SW 1271 (cell line): ENCODE measurements around the gene CDK1.

Experiments
- DNase-seq, 2 experiments: peaks; one replicate each; lab custom pipeline; 2025; lab: John Stamatoyannopoulos, UW

The CDK1 gene

DNA sequence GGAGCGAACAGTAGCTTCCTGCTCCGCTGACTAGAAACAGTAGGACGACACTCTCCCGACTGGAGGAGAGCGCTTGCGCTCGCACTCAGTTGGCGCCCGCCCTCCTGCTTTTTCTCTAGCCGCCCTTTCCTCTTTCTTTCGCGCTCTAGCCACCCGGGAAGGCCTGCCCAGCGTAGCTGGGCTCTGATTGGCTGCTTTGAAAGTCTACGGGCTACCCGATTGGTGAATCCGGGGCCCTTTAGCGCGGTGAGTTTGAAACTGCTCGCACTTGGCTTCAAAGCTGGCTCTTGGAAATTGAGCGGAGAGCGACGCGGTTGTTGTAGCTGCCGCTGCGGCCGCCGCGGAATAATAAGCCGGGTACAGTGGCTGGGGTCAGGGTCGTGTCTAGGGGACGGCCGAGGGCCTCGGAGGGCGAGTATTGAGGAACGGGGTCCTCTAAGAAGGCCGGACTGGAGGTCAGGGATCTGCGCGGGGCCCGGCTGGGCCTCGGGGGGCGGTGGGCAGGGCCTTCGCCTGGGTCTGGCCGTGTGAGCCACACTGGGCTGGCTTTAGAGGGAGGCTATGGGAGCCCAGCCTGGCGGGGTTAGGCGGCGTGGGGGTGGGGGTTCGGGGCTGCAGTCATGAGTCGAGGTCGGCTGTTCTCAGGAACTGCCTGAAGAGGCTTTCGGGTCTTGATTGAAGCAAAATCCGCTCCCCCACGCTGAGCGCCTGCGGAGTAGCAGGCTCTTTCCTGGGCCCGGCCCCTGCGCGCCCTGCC lies at the start of gene CDK1:
TSS of gene CDK1 (plus strand) at position 265 of the 757 bp plus-strand sequence. CDS start 1,688 bp downstream, outside the sequence.
- peak; percentile 84 to 95 for DNase-seq

DNA sequence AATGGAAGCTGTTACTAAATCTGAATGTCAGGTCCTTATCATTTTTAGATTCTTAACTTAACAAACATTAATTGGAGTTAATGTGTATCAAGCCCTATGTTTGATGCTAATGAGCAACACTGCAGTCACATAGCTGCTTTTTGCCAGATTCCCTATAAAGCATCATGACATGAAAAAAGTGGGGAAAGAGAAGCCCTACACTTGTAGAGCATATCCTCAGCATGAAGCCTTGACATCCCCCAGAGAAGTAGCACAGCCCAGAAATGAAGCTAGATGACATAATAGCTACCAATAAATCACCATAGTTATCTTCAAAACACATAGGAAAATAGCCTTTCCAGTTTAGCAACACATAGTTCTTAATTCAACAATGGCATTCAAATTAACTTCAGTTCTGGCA lies 49.2 kb upstream of the CDK1 start:
- no peak for DNase-seq

DNA sequence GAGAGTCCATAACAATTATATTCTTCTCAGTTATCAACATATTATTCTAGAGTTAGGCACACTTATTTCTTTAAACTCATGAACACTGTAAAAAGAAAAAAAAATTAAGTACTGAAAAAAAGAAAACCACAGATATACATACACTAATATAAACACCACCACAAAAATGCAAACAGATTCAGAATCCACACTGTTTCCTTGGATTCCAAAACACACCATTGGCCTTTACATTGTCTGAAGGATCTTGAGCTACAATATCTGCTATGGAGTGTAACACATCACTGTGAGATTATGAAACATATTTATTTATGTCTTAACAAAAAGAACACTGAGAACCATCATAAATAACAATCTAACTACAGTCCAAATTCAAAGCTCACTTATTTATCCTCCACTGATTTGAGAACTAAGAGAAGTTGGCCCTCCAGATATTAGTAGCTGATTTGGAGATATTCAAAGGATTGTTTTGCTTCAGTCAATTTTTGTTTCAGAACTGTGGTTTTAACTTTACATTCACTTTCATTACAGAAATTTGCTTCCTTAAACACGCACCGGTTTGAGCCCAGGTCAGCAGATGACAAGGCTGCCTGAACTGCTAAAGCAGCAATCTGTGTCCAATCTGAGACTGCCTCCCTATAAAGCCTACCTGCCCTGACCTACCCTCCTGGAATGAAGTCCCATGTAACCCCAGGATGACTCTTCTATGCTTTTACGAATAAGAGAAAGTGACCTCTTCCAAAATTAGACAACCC lies 47.0 kb upstream of the CDK1 start:
- no peak for DNase-seq

DNA sequence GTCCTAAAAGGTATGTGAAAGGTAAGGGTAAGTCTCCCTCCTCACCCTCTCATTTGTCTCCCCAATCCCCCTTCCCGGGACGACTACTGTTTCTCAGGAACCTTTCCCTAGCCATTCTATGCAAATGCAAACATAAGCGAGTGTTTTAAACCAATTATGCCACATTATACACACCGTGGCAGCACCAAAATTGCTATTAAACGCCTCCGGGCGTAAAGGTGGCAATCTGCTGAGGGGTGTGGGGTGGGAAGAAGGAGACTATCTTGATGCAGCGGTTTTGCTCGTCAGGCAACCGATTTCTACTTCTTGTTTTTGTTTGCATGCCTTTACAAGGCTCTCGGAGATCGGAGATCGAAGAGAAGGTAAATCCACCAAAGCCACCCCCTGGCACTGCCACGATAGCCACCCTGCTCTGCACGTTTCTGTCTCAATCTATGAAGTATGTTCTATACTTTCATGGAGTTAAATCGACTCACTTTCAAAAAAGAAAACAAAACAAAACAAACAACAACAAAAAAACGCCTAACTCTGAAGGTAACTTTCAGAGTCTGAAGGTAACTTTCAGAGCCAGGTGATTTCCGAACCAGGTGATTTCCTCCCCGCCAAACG lies 46.0 kb upstream of the CDK1 start:
- DNase-seq, result no peak

DNA sequence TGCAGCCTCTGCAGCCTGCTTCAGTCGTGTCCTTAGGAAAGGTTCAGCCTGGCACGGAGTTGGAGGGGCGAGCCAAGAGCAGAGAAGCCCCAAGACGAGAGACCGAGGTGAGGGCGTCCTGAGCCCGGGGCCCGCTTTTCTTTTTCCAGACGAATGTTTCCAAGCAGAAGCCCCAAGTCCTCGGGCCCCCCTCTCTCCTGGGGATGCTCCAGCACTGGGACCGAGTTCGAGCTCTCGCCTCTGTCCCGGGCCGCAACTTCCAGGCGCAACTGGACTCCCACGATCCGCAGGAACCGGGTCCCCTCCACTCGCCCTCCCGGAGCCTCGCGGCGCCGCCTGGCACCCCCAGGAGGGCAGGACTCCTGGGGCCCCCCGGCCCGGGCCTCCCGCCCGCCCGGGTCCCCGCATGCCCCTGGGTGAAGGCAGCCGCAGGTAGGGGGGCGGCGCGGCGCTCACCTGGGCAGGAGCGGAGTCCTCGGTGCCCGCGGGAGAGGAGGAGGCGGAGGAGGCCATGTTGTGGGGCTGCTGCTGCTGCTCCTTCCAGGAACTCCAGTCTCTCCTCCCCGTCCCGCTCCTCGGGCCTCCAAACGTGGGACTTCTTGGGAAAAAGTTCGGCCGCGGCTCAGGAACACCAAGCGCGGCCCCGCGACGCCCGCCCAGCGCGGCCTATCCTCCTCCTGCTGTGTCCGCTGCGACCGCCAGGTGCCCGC lies 45.3 kb upstream of the CDK1 start:
- DNase-seq, result no peak

DNA sequence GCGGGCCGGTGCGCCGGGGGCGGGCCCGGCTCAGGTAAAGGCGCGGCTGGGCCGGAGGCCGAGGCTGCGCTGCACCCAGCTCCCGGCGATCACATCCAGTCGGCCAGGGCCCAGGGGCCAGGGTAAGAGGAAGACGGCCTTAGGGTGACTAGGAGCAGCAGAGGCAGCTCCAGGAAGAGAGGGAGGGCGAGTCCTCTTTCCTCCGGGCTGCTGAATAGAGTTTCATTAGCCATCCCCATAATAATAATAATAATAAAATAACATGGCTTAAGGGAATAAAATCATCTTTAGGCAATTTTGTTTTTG lies 44.8 kb upstream of the CDK1 start:
- no peak for DNase-seq

DNA sequence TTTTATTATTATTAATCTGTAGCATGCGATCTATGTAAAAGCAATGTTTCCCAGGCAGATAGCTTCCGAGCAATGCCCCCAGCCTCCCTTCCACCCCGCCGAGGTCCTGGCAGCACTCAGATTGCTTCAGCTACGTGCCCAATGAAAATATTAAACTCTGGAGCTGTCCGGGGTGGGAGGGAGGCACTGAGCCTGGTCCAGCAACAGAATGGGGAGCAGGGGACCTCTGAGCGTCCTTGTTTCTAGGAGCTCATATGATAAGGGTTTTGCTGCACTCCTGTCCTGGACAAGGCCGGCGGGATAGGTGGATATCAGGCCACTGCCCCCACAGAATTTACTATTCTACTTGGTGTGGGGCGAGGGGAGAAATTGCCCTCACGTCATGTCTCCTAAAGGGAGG lies 44.5 kb upstream of the CDK1 start:
- DNase-seq, result no peak

DNA sequence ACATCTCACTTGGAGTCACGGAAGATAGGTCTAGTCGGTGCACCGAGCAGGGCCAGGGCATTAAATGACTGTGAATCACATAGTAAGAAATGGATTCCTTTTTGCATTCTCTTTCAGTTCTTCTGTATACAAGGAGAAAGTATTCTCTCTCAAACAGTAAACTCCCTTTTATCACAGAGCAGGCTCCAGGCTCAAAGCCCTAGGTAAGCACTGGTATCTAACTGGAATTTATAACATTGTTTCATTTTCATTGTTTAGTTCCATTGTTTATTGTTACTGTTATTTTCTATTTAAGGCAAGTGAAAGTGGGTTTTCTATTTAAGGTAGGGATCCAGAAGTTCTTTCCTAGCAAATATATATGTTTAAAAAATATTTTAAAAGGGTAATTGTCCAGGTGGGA lies 44.1 kb upstream of the CDK1 start:
- DNase-seq, result no peak

DNA sequence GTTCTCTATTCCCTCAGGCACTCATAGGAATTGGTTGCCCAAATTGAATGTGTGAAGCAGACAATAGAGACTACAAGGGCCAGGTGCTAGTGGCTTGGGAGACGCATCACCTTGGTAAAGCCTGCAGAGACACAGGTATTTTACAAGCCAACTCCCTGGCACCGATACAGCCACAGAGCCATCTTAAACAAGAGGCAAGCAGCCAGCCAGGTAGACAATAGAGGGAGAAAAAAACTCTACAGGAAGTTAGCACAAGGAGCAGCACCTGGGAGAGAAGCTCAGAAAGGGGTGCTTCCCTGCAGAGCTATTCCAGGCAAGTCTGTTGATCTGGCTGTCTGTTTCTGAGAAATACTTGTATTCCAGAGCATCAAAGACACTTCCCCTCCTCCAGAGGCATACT lies 43.0 kb upstream of the CDK1 start:
- DNase-seq, result no peak

DNA sequence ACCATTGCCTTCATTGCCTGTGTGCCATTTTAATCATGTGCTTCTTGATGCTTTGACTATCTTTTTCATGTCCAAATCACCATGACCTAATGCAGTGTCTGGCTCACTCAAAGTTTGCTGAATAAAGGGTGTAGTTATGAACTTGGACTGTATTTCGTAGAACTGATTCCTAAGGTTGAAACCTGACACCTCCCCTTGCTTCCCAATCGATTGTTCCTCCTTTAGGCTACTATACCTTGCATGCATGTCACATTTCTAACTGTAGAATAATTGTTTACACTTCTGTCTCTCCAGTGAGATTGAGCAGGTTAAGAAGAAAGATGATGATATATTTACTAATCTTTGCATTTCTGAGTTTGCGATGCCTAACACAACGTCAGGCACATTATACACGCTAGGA lies 41.0 kb upstream of the CDK1 start:
- DNase-seq, result no peak

DNA sequence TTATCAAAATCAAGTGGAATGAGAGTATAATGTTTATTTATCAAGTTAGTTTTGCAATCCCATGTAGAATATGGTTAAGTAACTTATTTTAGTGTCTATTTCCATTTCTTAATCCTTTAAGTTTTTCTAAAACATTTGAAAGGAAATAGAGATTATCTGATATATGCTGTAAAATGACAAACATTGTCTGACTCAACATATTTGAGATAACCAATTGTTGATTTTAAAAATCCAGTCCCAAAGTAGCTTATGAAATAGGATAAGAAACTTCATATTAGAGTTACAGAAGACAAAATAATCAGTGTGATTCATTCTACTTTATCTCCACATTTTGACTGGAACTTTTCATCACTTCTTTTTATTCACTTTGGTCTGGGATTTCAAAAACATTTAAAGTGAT lies 38.7 kb upstream of the CDK1 start:
- DNase-seq, result no peak

DNA sequence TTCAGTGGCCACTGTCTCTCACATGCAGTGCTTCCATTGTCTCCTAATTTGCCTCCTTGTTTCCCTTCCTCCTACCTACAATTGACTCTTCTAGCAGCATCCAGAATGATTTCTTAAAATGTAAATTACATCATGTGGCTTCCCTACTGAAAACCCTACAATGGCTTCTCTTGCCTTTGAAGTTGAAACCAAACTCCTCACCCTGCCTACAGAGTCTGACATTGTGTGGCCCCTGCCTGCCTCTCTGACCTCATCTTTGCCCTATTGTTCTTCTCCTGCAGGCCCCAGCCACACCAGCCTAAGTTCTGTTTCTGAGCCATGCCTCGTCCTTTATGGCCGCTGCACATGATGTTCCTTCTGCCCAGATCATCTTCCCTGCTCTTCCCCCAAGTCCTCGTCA lies 35.8 kb upstream of the CDK1 start:
- no peak for DNase-seq

DNA sequence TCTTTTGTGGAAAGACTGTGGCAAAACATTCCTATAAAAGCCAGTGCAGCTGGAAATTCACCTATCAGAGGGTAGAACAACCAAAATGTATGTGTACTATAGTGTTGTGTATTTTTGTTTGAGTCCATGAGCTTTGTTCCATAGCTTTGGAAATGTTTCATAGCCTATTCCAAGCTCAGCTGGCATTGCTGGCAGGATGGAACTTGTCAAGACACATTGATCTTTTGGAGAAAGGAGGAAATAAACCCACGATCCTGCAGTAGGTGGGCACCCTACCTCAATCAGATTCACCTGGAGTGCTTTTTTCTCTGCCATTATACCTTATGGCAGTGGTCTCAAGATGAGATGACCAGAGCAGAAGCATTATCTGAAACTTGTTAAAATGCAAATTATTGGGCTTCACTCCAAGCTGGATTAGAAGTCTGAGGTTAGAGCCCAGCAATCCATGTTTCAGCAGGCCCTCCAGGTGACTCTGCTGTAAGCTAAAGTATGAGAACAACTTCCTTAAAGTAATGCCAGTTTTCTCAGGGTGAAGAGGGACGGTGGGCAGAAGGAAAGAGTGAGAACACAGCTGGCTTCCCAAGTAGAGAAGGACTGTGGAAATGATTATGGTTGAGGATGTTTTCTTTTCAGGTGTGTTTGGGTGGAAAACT lies 30.3 kb upstream of the CDK1 start:
- DNase-seq, result no peak

DNA sequence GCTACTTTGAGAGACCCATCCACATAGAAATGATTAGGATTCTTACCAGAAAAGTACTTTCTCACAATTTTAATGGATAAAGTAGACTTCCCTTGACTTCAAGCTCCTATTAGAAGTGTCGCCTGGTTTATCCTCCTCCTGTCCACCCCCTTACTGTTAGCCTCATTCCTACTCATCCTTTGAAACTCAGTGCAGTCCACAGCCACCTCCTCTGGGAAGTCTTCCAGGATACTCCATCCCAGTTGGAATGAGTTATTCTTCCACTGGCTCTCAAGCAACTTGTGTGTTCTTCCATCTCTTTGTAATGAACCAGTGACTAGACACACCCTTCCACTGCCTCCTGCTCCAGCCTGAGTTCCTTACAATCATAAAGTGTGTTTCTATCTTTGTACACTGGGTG lies 25.1 kb upstream of the CDK1 start:
- DNase-seq, result no peak

DNA sequence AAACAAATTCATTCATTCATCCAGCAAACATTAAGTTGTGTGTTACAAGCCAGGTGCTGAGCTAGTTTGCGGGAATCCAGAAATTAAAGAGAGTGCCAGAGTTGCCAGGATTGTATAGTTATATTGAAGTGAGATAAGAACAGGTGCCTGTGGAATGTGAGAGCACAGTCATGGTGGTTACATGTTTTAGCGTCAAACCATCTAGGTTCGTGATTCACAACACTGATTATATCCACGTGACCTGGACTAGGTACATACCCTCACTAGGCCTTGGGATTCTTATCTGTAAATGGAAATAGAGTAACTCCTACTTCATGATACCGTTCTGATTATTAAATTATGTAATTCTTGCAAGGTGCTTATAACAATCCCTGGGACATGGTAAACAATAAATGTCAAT lies 24.5 kb upstream of the CDK1 start:
- DNase-seq, result no peak

DNA sequence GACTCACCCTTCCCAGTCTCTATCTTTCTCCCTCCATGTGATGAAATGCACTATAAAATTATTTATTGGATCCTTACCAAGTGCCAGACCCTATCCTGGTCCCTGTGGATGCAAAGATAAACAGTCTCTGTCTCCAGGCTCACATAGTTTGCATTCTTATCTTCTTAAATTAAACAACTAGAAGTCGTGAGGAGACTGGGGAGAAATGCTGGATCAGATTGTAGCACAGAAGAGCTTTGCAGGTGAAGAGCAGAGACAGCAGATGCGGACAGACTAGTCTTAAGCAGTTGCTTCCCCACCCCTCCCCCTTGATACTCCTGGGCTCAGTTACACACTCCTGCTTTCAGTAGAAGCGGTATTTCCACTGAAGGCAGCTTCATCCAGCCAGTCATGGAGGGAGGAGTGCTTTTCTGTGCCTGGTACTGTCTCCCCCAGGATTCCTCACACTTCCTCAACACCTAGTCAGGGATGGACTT lies 20.8 kb upstream of the CDK1 start:
- no peak for DNase-seq

DNA sequence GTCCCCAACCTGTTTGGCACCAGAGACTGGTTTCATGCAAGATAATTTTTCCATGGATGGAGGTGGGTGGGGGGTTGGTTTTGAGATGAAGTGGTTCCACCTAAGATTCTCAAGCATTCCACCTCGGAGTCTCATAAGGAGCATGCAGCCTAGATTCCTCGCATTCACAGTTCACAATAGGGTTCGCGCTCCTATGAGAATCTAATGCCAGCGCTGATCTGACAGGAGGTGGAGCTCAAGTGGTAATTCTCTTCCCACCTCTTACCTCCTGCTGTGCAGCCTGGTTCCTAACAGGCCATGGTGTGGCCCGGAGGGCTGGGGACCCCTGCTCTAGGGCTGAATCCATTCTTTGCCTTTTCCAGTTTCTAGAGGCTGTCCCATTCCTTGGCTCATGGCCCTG lies 19.1 kb upstream of the CDK1 start:
- no peak for DNase-seq

DNA sequence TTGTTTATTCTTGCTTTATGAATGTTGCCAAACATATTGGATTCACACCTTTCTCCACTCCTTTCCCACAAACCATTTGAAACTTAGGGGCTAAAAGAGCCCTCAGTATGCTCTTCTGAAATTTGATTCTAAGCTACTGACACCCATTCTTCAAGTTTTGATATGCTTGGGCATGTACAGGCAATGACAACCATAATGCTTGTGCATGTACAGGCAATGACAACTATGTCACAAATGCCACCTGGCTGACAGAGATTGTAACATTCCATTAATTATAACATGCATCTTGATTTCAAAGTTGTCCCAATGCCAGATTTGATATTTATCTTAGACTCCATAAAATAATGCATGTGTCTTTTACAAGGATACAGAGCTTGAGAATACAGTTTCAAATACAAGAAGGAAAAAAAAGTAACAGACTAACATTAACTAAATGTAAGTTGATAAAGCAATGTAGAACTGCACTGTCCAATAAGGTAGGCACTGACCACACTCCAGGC lies 17.5 kb upstream of the CDK1 start:
- no peak for DNase-seq

DNA sequence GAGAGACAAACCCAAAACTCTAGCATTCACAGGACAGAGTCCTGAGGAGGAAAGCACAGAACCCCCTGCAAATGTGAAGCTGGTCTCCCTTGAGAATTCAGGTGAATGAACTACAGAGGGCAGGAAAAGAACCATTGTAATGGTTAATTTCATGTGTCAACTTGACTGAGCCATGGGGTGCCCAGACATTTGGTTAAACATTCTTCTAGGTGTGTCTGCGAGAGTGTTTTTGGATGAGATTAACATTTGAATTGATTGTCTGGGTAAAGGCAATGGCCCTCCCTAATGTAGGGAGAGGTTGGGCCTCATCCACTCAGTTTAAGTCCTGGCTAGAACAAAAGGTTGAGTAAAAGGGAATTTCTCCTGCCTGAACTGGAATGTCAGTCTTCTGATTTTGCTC lies 15.7 kb upstream of the CDK1 start:
- DNase-seq, result no peak

DNA sequence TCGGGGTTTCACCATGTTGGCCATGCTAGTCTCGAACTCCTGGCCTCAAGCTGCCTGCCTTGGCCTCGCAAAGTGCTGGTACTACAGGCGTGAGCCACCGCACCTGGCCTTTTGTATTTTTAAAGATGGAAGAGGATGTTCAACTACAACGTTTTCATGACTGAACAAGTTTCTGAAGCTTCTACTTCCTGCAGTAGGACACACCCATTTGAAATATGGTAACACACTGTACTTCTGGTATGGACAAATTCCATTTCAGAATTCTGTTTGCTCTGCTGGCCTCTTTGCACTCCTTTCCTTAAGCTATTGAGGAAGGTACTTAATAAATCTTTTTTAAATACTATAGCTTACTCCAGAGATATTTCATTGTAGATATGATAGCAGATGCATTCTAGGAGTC lies 10.9 kb upstream of the CDK1 start:
- DNase-seq, result no peak

DNA sequence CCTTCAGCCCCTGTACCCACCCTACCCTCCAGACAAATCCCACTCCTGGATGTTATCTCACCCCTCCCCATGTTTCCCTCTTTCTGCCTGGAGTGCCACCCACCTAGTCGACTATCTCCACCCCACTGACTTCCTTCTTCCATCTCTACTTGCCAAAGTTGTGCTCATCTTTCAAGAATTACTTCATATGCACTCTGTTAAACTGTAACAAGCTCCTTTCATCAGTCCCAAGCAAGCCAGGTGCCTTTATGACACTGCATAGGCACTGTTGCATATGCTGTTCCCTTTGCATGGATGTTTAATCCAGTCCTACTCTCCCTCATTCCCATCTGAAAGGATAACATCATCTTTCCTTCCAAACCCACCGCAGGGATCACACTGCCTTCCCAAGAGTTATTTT lies 8.9 kb upstream of the CDK1 start:
- DNase-seq, result no peak

DNA sequence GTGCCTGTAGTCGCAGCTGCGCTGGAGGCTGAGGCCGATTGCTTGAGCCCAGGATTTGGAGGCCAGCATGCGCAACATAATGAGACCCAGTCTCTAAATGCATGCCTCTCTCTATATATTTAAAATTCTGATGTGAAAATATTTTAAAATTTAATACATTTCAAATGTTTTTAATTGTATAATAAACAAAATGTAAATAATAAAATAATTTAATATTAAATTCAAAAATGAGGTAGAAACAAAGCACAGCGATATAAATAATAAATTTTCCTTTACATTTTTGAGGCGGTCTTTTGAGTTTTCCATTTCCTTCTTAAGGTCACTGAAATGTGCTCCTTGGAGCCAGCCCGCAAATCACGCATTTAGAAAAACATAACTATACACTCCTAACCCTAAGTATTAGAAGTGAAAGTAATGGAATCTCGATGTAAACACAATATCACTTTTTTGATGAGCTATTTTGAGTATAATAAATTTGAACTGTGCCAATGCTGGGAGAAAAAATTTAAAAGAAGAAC lies 523 bp upstream of the CDK1 start:
- DNase-seq, result no peak
